PC-9 (cell line): ENCODE measurements around the gene CD80.

Experiments
- EZH2 ChIP-seq: fragments of 200-600 bp; sonication (generic); IDR thresholded peaks from 2 replicates; pipeline ENCODE4 v1.8.0; 2017; ENCODE audit warnings: antibody characterized with exemption, low read depth
- TF ChIP-seq, protein P1 (sequence below): fragments of 200-600 bp; sonication (generic); conservative IDR thresholded peaks from 2 replicates; pipeline ENCODE4 v1.6.1; 2017; ENCODE audit warnings: mixed run types, antibody characterized with exemption, mild to moderate bottlenecking, moderate library complexity

DNA sequence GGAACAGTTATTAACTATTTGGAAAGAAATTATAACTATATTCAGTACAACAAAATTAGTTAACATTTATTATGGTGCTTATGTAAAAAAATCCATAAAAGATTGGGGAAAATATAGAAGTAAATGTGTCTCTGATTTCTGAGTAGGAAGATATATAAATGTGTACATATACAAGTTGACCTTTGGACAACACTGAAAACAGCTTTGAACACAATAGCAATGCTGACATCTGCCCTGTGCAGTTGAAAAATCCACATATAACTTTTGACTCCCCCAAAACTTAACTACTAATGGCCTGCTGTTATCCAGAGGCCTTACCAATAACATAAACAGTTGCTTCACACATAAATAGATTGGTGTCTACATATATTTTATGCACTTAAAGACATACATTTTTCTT is 48.7 kb downstream of the CD80 start:
- no peak for TF ChIP-seq EZH2
- TF ChIP-seq, protein P1, sequence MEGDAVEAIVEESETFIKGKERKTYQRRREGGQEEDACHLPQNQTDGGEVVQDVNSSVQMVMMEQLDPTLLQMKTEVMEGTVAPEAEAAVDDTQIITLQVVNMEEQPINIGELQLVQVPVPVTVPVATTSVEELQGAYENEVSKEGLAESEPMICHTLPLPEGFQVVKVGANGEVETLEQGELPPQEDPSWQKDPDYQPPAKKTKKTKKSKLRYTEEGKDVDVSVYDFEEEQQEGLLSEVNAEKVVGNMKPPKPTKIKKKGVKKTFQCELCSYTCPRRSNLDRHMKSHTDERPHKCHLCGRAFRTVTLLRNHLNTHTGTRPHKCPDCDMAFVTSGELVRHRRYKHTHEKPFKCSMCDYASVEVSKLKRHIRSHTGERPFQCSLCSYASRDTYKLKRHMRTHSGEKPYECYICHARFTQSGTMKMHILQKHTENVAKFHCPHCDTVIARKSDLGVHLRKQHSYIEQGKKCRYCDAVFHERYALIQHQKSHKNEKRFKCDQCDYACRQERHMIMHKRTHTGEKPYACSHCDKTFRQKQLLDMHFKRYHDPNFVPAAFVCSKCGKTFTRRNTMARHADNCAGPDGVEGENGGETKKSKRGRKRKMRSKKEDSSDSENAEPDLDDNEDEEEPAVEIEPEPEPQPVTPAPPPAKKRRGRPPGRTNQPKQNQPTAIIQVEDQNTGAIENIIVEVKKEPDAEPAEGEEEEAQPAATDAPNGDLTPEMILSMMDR, result no peak
